ENCODE measurements around the gene UMAD1.

DNA sequence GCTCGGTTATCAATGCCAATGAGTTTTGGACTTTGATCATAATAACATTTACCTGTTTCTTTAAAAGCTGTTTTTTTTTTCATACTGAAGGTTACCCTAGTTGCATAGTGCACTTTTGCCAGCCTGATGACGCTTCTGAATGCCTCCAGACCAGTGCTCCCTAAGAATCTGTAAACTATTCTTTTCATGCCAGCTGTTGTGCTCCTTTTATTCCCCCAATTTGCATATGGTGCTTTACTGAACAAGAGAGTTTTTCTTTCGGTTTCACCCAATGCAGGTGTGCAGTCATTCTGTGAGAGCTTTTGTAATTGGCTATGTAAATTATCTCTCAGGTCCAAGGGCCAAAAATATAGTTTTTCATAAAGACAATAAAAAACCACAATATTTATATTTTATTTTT lies 279.9 kb downstream of the UMAD1 start:
- TF ChIP-seq POLR2A (IDR thresholded peaks at IDR 0.05; ENCODE audit: low read depth, low read length) = no peak
- no peak for TF ChIP-seq POLR2AphosphoS5 (IDR thresholded peaks at IDR 0.05; ENCODE audit: low read depth, low read length)
